ENCODE results near the gene ARMC5.
"Not testable (repeated sequence)": the region's sequence is repeated elsewhere in the genome, so short reads cannot be mapped to it uniquely, and the experiment has no call there.

Gene ARMC5

GRCh38 chr16:31477220-31478216 lies 18.2 kb downstream of the ARMC5 start:
- no peak for DNase-seq (ENCODE audit: low spot score)

GRCh38 chr16:31478956-31479355 lies 19.7 kb downstream of the ARMC5 start:
- DNase-seq (ENCODE audit: low spot score) = no peak

- DNase-seq (ENCODE audit: low spot score) = no peak
Observed at GRCh38 chr16:31479751-31480150, 20.4 kb downstream of the ARMC5 start.

- DNase-seq (ENCODE audit: low spot score) = peak; percentile 61
Observed at GRCh38 chr16:31480851-31481536, 21.7 kb downstream of the ARMC5 start.

GRCh38 chr16:31483081-31483480 lies 23.8 kb downstream of the ARMC5 start, which contains the start of gene SLC5A2:
Gene SLC5A2, plus strand, starts transcription at chr16:31483123. Its CDS starts 14 bp downstream, at chr16:31483137.
- DNase-seq (ENCODE audit: low spot score) = no peak

- not testable (repeated sequence) for DNase-seq (ENCODE audit: low spot score)
Observed at GRCh38 chr16:31484048-31484447, 24.7 kb downstream of the ARMC5 start.

GRCh38 chr16:31484491-31485171 lies 25.3 kb downstream of the ARMC5 start:
- no peak for DNase-seq (ENCODE audit: low spot score)

- DNase-seq (ENCODE audit: low spot score) = no peak
Observed at GRCh38 chr16:31485571-31485970, 26.3 kb downstream of the ARMC5 start.

- DNase-seq (ENCODE audit: low spot score) = no peak
Observed at GRCh38 chr16:31486045-31486444, 26.7 kb downstream of the ARMC5 start.

GRCh38 chr16:31487071-31487719 lies 27.9 kb downstream of the ARMC5 start:
- DNase-seq (ENCODE audit: low spot score) = no peak

- no peak for DNase-seq (ENCODE audit: low spot score)
Observed at GRCh38 chr16:31487720-31488467, 28.6 kb downstream of the ARMC5 start.

- DNase-seq (ENCODE audit: low spot score) = no peak
Observed at GRCh38 chr16:31488468-31489297, 29.4 kb downstream of the ARMC5 start.

GRCh38 chr16:31489298-31489564 lies 29.9 kb downstream of the ARMC5 start:
- DNase-seq (ENCODE audit: low spot score) = no peak

GRCh38 chr16:31489616-31490584 lies 30.6 kb downstream of the ARMC5 start:
- DNase-seq (ENCODE audit: low spot score) = no peak

- no peak for DNase-seq (ENCODE audit: low spot score)
Observed at GRCh38 chr16:31491778-31492418, 32.6 kb downstream of the ARMC5 start.

- no peak for DNase-seq (ENCODE audit: low spot score)
Observed at GRCh38 chr16:31493506-31494125, 34.3 kb downstream of the ARMC5 start.

GRCh38 chr16:31496670-31497069 lies 37.4 kb downstream of the ARMC5 start:
- DNase-seq (ENCODE audit: low spot score) = no peak

GRCh38 chr16:31498493-31498892 lies 39.2 kb downstream of the ARMC5 start:
- no peak for DNase-seq (ENCODE audit: low spot score)
